Measurements from ENCODE around the gene SAP25.

SAP25 gene

GRCh38 chr7:100573691-100574361 is at the start of gene SAP25:
TSS of gene SAP25 (minus strand) at chr7:100573900. CDS start at chr7:100573742, 158 bp downstream.
- H3K4me3 ChIP-seq (ENCODE audit: low read depth, low read length) = no peak within 1 kb of the TSS
- no peak within 1 kb of the TSS for H3K4me2 ChIP-seq (ENCODE audit: low read length)
- no peak within 1 kb of the TSS for H3K27ac ChIP-seq
- no peaks in the 10 kb centered on the region for H3K36me3 ChIP-seq (ENCODE audit: control insufficient read depth, insufficient read depth, low read length)
- no peaks in the 10 kb centered on the region for H3K79me2 ChIP-seq
- H3K9me3 ChIP-seq (ENCODE audit: control insufficient read depth, low read length) = no peaks in the 10 kb centered on the region
- no peak for TF ChIP-seq CTCF (IDR thresholded peaks at IDR 0.05)
- no peak within 1 kb of the TSS for H2AFZ ChIP-seq
- H3K27me3 ChIP-seq (ENCODE audit: control insufficient read depth, insufficient read depth, low read length) = no peaks in the 10 kb centered on the region
- H3K4me1 ChIP-seq = no peaks in the 10 kb centered on the region
- H3K9ac ChIP-seq = no peak within 1 kb of the TSS

GRCh38 chr7:100621554-100621953 is 47.9 kb upstream of the SAP25 start:
- Histone ChIP-seq H2AFZ (no peak overlapping the region), H3K4me1 (no peaks in the 10 kb centered on the region), H3K27me3 (ENCODE audit: control insufficient read depth, insufficient read depth, low read length) (no peaks in the 10 kb centered on the region), H3K79me2 (no peaks in the 10 kb centered on the region), H3K4me2 (ENCODE audit: low read length) (no peak overlapping the region), H3K9ac (no peak overlapping the region), H3K4me3 (ENCODE audit: low read depth, low read length) (no peak overlapping the region), H3K9me3 (ENCODE audit: control insufficient read depth, low read length) (no peaks in the 10 kb centered on the region), H3K36me3 (ENCODE audit: control insufficient read depth, insufficient read depth, low read length) (no peaks in the 10 kb centered on the region), H3K27ac (no peak overlapping the region)
- TF ChIP-seq CTCF (IDR thresholded peaks at IDR 0.05) = no peak

- Histone ChIP-seq H3K36me3 (ENCODE audit: control insufficient read depth, insufficient read depth, low read length) (no peaks in the 10 kb centered on the region), H3K9me3 (ENCODE audit: control insufficient read depth, low read length) (no peaks in the 10 kb centered on the region), H3K27me3 (ENCODE audit: control insufficient read depth, insufficient read depth, low read length) (no peaks in the 10 kb centered on the region), H3K9ac (no peak overlapping the region), H3K4me3 (ENCODE audit: low read depth, low read length) (no peak overlapping the region), H3K4me1 (no peaks in the 10 kb centered on the region), H3K4me2 (ENCODE audit: low read length) (no peak overlapping the region), H2AFZ (no peak overlapping the region), H3K79me2 (no peaks in the 10 kb centered on the region), H3K27ac (no peak overlapping the region)
- no peak for TF ChIP-seq CTCF (IDR thresholded peaks at IDR 0.05)
These were observed 47.1 kb upstream of the SAP25 start for GRCh38 chr7:100620804-100621203.

GRCh38 chr7:100620239-100620638 is 46.5 kb upstream of the SAP25 start:
- TF ChIP-seq CTCF (IDR thresholded peaks at IDR 0.05) = no peak
- no peak overlapping the region for H3K9ac ChIP-seq
- H3K9me3 ChIP-seq (ENCODE audit: control insufficient read depth, low read length) = no peaks in the 10 kb centered on the region
- no peaks in the 10 kb centered on the region for H3K27me3 ChIP-seq (ENCODE audit: control insufficient read depth, insufficient read depth, low read length)
- no peak overlapping the region for H2AFZ ChIP-seq
- H3K4me1 ChIP-seq = no peaks in the 10 kb centered on the region
- no peaks in the 10 kb centered on the region for H3K36me3 ChIP-seq (ENCODE audit: control insufficient read depth, insufficient read depth, low read length)
- no peak overlapping the region for H3K4me3 ChIP-seq (ENCODE audit: low read depth, low read length)
- H3K79me2 ChIP-seq = no peaks in the 10 kb centered on the region
- no peak overlapping the region for H3K27ac ChIP-seq
- H3K4me2 ChIP-seq (ENCODE audit: low read length) = no peak overlapping the region

GRCh38 chr7:100614308-100614861 is 40.7 kb upstream of the SAP25 start:
- no peak overlapping the region for H3K4me2 ChIP-seq (ENCODE audit: low read length)
- no peaks in the 10 kb centered on the region for H3K79me2 ChIP-seq
- no peaks in the 10 kb centered on the region for H3K27me3 ChIP-seq (ENCODE audit: control insufficient read depth, insufficient read depth, low read length)
- H3K4me3 ChIP-seq (ENCODE audit: low read depth, low read length) = no peak overlapping the region
- H3K36me3 ChIP-seq (ENCODE audit: control insufficient read depth, insufficient read depth, low read length) = no peaks in the 10 kb centered on the region
- no peak overlapping the region for H2AFZ ChIP-seq
- H3K9me3 ChIP-seq (ENCODE audit: control insufficient read depth, low read length) = no peaks in the 10 kb centered on the region
- H3K9ac ChIP-seq = no peak overlapping the region
- no peak for TF ChIP-seq CTCF (IDR thresholded peaks at IDR 0.05)
- H3K4me1 ChIP-seq = peaks cover 8% of the 10 kb centered on the region
- no peak overlapping the region for H3K27ac ChIP-seq

Measured in parathyroid adenoma (tissue), 2 donors.